ENCODE results near the gene LSP1. TPM values are rescaled to one million over a fixed set of nuclear protein-coding genes. Genes with fewer than 3 reads are reported as not detected.
A peak's percentile ranks its signal among the peaks of the same experiment; 100 is the strongest.

The LSP1 gene
- total and polyA plus RNA-seq, 12 donors: 4.0 to 1,341 (median 278) TPM

DNA sequence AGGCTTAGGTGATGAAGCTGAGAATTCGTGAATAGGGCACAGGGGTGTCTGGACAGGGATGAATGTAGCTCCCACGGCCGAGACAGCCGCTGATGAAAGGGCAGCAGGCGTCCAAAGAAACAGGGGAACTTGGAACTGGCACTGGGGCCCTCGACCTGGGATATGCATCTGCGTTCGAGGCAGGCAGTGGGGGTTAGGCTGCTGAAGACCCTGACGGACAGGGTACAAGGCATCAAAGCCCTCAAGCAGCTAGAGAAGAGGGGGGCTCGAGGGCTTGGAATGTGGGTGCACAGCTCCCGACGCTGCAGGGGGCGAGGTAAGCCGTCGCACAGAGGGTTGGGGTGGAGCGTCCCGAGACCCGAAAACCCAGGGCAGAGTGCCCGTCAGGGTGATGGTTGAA lies 25.0 kb upstream of the LSP1 start:
- H3K27me3 ChIP-seq: peaks cover 4% of the 10 kb centered on the region
- intact Hi-C loops (cut with DNase I): no loop called here
- H3K27ac ChIP-seq: no peak overlapping the region

GRCh38 chr11:1828542-1828941 lies 24.3 kb upstream of the LSP1 start:
- H3K27ac ChIP-seq: no peak overlapping the region
- H3K4me3 ChIP-seq: no peak overlapping the region
- H3K9me3 ChIP-seq (replicated peaks in 1 of 3): no peaks in the 10 kb centered on the region
- 73 to 86% (median 85%) methylated on average over 9 to 12 of the region's 12 CpGs for WGBS, 4 donors
- no peaks in the 10 kb centered on the region for H3K36me3 ChIP-seq (replicated peaks in 1 of 2)
- peaks cover 6 to 8% of the 10 kb centered on the region in 2 donors for H3K4me1 ChIP-seq (replicated peaks in 1 of 2)
- intact Hi-C loops (cut with DNase I): no loop called here
- peaks cover 4% of the 10 kb centered on the region for H3K27me3 ChIP-seq
- DNase-seq: no peak
- TF ChIP-seq, protein P1, sequence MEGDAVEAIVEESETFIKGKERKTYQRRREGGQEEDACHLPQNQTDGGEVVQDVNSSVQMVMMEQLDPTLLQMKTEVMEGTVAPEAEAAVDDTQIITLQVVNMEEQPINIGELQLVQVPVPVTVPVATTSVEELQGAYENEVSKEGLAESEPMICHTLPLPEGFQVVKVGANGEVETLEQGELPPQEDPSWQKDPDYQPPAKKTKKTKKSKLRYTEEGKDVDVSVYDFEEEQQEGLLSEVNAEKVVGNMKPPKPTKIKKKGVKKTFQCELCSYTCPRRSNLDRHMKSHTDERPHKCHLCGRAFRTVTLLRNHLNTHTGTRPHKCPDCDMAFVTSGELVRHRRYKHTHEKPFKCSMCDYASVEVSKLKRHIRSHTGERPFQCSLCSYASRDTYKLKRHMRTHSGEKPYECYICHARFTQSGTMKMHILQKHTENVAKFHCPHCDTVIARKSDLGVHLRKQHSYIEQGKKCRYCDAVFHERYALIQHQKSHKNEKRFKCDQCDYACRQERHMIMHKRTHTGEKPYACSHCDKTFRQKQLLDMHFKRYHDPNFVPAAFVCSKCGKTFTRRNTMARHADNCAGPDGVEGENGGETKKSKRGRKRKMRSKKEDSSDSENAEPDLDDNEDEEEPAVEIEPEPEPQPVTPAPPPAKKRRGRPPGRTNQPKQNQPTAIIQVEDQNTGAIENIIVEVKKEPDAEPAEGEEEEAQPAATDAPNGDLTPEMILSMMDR (IDR thresholded peaks at IDR 0.05): no peak
- no peak for TF ChIP-seq POLR2A (IDR thresholded peaks at IDR 0.05)

More for the DNA sequence above, 25.0 kb upstream of the LSP1 start:
- Histone ChIP-seq H3K36me3 (replicated peaks in 1 of 2) (no peaks in the 10 kb centered on the region), H3K4me3 (no peak overlapping the region), H3K4me1 (replicated peaks in 1 of 2) (peaks cover 6 to 8% of the 10 kb centered on the region in 2 donors), H3K9me3 (replicated peaks in 1 of 3) (no peaks in the 10 kb centered on the region)
- no peak for TF ChIP-seq POLR2A (IDR thresholded peaks at IDR 0.05)
- TF ChIP-seq, protein P1 (IDR thresholded peaks at IDR 0.05): no peak
- 83 to 84% (median 84%) methylated on average over 18 to 19 of the region's 19 CpGs for WGBS, 4 donors
- no peak for DNase-seq

- 70 to 82% (median 74%) methylated on average over 5 to 11 of the region's 11 CpGs for WGBS, 4 donors
- Histone ChIP-seq H3K27ac (no peak overlapping the region), H3K4me3 (no peak overlapping the region), H3K9me3 (replicated peaks in 1 of 3) (no peaks in the 10 kb centered on the region), H3K27me3 (peaks cover 4% of the 10 kb centered on the region), H3K36me3 (replicated peaks in 1 of 2) (no peaks in the 10 kb centered on the region), H3K4me1 (replicated peaks in 1 of 2) (peaks cover 6 to 8% of the 10 kb centered on the region in 2 donors)
- intact Hi-C loops (cut with DNase I): no loop called here
- peak in 1 of 7 donors; percentile 18 for DNase-seq
- TF ChIP-seq, protein P1 (IDR thresholded peaks at IDR 0.05): no peak
- TF ChIP-seq POLR2A (IDR thresholded peaks at IDR 0.05): no peak
Measured at GRCh38 chr11:1829039-1829820, 23.7 kb upstream of the LSP1 start.

DNA sequence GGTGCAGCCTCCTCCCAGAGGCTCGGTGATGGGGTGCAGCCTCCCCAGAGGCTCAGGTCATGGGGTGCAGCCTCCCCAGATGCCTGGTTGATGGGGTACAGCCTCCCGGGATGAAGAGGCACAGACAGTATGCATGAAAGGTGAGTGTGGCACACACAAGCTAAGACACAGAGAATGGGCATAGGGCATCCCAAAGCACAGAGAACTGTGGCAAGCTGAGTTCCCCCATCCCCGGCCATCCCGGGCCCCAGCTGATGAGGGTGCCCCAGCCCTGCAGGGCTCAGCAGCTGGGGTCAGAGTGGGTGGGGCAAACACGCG lies 22.9 kb upstream of the LSP1 start:
- Histone ChIP-seq H3K4me1 (replicated peaks in 1 of 2) (peaks cover 6 to 8% of the 10 kb centered on the region in 2 donors), H3K36me3 (replicated peaks in 1 of 2) (no peaks in the 10 kb centered on the region), H3K27me3 (peaks cover 4% of the 10 kb centered on the region), H3K9me3 (replicated peaks in 1 of 3) (no peaks in the 10 kb centered on the region), H3K4me3 (no peak overlapping the region), H3K27ac (no peak overlapping the region)
- TF ChIP-seq, protein P1 (IDR thresholded peaks at IDR 0.05): no peak
- TF ChIP-seq POLR2A (IDR thresholded peaks at IDR 0.05): no peak
- 56 to 72% (median 70%) methylated on average over 2 to 6 of the region's 6 CpGs for WGBS, 4 donors
- intact Hi-C loops (cut with DNase I): loop anchor here (5.0 kb wide), 2 partner anchors 78 to 178 kb away; partner anchors contain the start of gene IFITM10 (in 1 of the 2)
- no peak for DNase-seq

Data from adrenal gland (tissue), 12 donors.